Activated CD8-positive, alpha-beta T cell treated with anti-CD3 and anti-CD28 coated beads, Interleukin-2, amount 10 ng/mL, durations not matched to agents 7 days and 5 days (primary cell): Measurements from ENCODE around the gene PAQR6. TPM values are rescaled to one million over a fixed set of nuclear protein-coding genes. Genes with fewer than 3 reads are reported as not detected.
"Not testable (repeated sequence)": the region's sequence is repeated elsewhere in the genome, so short reads cannot be mapped to it uniquely, and the experiment has no call there.

Experiments used
- ATAC-seq: fragments of 150-1000 bp; cut with Tn5 transposase; one replicate; pipeline ENCODE4 v1.10.0; 2021; ENCODE audit warnings: moderate library complexity
- CTCF ChIA-PET: fragments of 350-600 bp; sonication (Branson Sonifier 250); formaldehyde crosslinking; loops from one replicate; lab custom pipeline; 2021; ENCODE audit warnings: antibody characterized with exemption; lab: Charles Lee
- POLR2A ChIA-PET: fragments of 350-600 bp; sonication (Branson Sonifier 250); formaldehyde crosslinking; loops from one replicate; lab custom pipeline; 2021; ENCODE audit warnings: antibody characterized with exemption; lab: Charles Lee
- DNase-seq: peaks from one replicate; pipeline ENCODE4 v3.0.0-alpha.2; 2020
- H3K27ac Mint-ChIP-seq: one replicate; pipeline ENCODE4 v1.8.0; 2021; ENCODE audit warnings: mild to moderate bottlenecking, mixed read lengths
- H3K27me3 Mint-ChIP-seq: one replicate; pipeline ENCODE4 v1.8.0; 2021; ENCODE audit warnings: low read depth, mixed read lengths
- H3K36me3 Mint-ChIP-seq: one replicate; pipeline ENCODE4 v1.8.0; 2021; ENCODE audit warnings: low read depth, mixed read lengths
- H3K4me1 Mint-ChIP-seq: one replicate; pipeline ENCODE4 v1.8.0; 2021; ENCODE audit warnings: low read depth, mixed read lengths
- H3K4me3 Mint-ChIP-seq: one replicate; pipeline ENCODE4 v1.8.0; 2021; ENCODE audit warnings: mild to moderate bottlenecking, mixed read lengths
- H3K9me3 Mint-ChIP-seq: one replicate; pipeline ENCODE4 v1.8.0; 2022; ENCODE audit warnings: mixed read lengths; ENCODE audit not compliant: insufficient read depth
- total RNA-seq, 2 experiments: library from RNA; stranded (reverse); gene quantifications; one replicate each; pipeline ENCODE4 v1.2.3, GENCODE V29; 2021

Gene PAQR6
- total RNA-seq, 2 experiments from 2014 or later, result 8.6 to 9.9 TPM

DNA sequence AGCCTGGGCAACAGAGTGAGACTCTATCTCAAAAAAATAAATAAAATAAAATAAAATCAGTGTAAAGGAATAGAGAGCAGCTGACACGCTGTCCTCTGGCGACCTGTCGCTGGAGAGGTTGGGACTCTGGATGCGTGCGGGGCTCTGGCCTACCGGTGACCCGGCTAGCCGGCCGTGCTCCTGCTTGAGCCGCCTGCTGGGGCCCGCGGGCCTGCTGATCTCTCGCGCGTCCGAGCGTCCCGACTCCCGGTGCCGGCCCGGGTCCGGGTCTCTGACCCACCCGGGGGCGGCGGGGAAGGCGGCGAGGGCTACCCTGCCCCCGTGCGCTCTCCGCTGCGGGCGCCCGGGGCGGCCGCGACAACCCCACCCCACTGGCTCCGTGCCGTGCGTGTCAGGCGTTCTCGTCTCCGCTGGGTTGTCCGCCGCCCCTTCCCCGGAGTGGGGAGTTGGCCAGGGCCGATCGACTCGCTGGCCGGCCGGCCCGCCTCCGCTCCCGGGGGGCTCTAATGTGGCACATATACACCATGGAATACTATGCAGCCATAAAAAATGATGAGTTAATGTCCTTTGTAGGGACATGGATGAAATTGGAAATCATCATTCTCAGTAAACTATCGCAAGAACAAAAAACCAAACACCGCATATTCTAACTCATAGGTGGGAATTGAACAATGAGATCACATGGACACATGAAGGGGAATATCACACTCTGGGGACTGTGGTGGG lies 31.3 kb downstream of the PAQR6 start:
- H3K27me3 Mint-ChIP-seq, POLR2A ChIA-PET, DNase-seq, ATAC-seq, H3K4me3 Mint-ChIP-seq, H3K9me3 Mint-ChIP-seq: not testable (repeated sequence)
- Mint-ChIP-seq H3K36me3 (peaks cover 64% of the 10 kb centered on the region), H3K4me1 (peaks cover 70% of the 10 kb centered on the region), H3K27ac (peak overlapping the region; percentile 93)
- CTCF ChIA-PET, result interaction anchor here (4.9 kb wide), 1 partner anchor 8 kb away, joined by 68 read pairs; no protein-coding TSS in a partner anchor

DNA sequence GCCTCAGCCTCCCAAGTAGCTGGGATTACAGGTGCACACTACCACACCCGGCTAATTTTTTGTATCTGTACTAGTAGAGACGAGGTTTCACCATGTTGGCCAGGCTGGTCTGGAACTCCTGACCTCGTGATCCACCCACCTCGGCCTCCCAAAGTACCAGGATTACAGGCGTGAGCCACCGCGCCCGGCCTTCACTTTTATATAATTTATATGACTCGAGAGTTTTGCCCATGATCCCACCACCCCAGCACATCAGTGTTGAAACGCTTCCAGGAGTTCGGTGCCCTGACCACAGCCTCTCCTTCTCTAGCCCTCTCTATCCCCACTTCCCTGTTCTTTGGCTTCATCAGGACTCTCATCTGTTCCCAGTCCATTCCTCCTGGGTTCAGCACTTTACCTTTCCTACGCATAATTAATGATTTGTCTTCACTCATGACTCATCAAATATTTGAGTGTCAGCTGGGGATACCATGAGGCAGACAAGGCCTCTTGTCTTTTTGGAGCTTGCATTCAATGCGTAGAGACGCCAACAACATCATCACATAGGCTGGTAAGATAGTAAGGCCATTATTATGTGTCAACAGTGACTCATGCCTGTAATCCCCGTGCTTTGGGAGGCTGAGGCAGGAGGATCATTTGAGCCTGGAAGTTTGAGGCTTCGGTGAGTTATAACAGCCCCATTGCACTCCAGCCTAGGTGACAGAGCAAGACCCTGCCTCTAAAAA lies 33.7 kb downstream of the PAQR6 start:
- Mint-ChIP-seq H3K4me1 (peaks cover 51% of the 10 kb centered on the region), H3K4me3 (peak overlapping the region; percentile 73), H3K27me3 (no peaks in the 10 kb centered on the region), H3K36me3 (peaks cover 65% of the 10 kb centered on the region), H3K27ac (peak overlapping the region; percentile 90), H3K9me3 (no peaks in the 10 kb centered on the region)
- no peak for ATAC-seq
- ChIA-PET CTCF (interaction anchor here (0.6 to 4.9 kb wide), 2 partner anchors 11 to 66 kb away, joined by 3 to 68 read pairs; no protein-coding TSS in a partner anchor), POLR2A (interaction anchor here (1.5 to 6.9 kb wide), 6 partner anchors 10 to 65 kb away, joined by 6 to 195 read pairs (median 26); partner anchors contain the start of gene SLC25A44)
- no peak for DNase-seq

DNA sequence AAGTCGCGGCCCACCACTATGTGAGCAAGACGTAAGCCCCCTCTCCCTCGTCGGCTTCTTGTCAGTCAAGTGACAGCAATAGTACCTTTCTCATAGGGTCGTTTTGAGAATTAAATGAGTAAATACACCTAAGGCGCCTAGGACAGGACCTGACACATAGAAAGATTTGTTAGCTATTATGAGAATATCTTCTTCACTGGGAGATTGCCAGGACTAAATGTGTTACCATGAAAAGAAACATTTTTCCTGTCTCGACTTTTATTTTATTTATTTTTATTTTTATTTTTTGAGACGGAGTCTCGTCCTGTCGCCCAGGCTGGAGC lies 34.3 kb downstream of the PAQR6 start:
- Mint-ChIP-seq H3K36me3 (peaks cover 68% of the 10 kb centered on the region), H3K9me3 (no peaks in the 10 kb centered on the region), H3K27me3 (no peaks in the 10 kb centered on the region), H3K4me1 (peaks cover 49% of the 10 kb centered on the region), H3K4me3 (peak overlapping the region; percentile 96), H3K27ac (peak overlapping the region; percentile 99)
- DNase-seq (no peak), ATAC-seq (no peak)
- POLR2A ChIA-PET, result interaction anchor here (0.7 to 6.9 kb wide), 11 partner anchors 10 to 1793 kb away, joined by 3 to 195 read pairs (median 10); partner anchors contain the start of genes SLC25A44, SMG5 and TMEM79
- CTCF ChIA-PET, result interaction anchor here (0.9 to 4.9 kb wide), 8 partner anchors 8 to 86 kb away, joined by 3 to 68 read pairs (median 3); partner anchors contain the start of gene SLC25A44

DNA sequence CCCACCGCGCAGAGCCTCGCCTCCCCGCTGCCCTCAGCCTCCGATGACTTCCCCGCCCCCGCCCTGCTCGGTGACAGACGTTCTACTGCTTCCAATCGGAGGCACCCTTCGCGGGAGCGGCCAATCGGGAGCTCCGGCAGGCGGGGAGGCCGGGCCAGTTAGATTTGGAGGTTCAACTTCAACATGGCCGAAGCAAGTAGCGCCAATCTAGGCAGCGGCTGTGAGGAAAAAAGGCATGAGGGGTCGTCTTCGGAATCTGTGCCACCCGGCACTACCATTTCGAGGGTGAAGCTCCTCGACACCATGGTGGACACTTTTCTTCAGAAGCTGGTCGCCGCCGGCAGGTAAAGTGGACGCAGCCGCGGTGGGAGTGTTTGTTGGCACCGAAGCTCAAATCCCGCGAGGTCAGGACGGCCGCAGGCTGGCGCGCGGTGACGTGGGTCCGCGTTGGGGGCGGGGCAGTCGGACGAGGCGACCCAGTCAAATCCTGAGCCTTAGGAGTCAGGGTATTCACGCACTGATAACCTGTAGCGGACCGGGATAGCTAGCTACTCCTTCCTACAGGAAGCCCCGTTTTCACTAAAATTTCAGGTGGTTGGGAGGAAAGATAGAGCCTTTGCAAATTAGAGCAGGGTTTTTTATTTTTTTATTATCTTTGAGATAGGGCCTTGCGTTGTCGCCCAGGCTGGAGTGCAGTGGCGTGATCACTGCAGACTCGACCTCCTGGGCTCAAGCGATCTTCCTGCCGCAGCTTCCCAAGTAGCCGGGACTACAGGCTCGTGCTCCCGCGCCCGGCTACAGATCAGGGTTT lies 34.8 kb downstream of the PAQR6 start, which contains the start of gene PMF1:
Gene PMF1, plus strand, starts transcription at position 175 of the 811 bp plus-strand sequence. Its CDS starts 9 bp downstream, at position 184.
- ChIA-PET POLR2A (interaction anchor here (0.6 to 6.9 kb wide), 22 partner anchors 9 to 1793 kb away, joined by 3 to 195 read pairs (median 4); partner anchors contain the start of genes PAQR6, SEMA4A, SLC25A44 and SMG5), CTCF (interaction anchor here (0.6 to 4.9 kb wide), 18 partner anchors 9 to 616 kb away, joined by 3 to 68 read pairs (median 3); partner anchors contain the start of genes SLC25A44 and SMG5)
- Mint-ChIP-seq H3K4me1 (peaks cover 45% of the 10 kb centered on the region), H3K36me3 (peaks cover 66% of the 10 kb centered on the region), H3K9me3 (no peaks in the 10 kb centered on the region), H3K27ac (peak within 1 kb of the TSS; percentile 99), H3K4me3 (peak within 1 kb of the TSS; percentile 96), H3K27me3 (no peaks in the 10 kb centered on the region)
- DNase-seq (peak; percentile 98), ATAC-seq (peak; percentile 96)

GRCh38 chr1:156212130-156212529 lies 35.7 kb downstream of the PAQR6 start:
- DNase-seq (no peak), ATAC-seq (no peak)
- H3K9me3 Mint-ChIP-seq, result no peaks in the 10 kb centered on the region
- ChIA-PET CTCF (interaction anchor here (0.6 to 4.9 kb wide), 9 partner anchors 10 to 615 kb away, joined by 3 to 68 read pairs (median 4); partner anchors contain the start of gene SLC25A44), POLR2A (interaction anchor here (0.6 to 6.9 kb wide), 14 partner anchors 8 to 360 kb away, joined by 3 to 195 read pairs (median 8); partner anchors contain the start of genes SEMA4A, SLC25A44, SMG5 and SYT11)
- H3K4me1 Mint-ChIP-seq, result peaks cover 36% of the 10 kb centered on the region
- peaks cover 68% of the 10 kb centered on the region for H3K36me3 Mint-ChIP-seq
- H3K27me3 Mint-ChIP-seq, result no peaks in the 10 kb centered on the region
- H3K27ac Mint-ChIP-seq, result peak overlapping the region; percentile 99
- H3K4me3 Mint-ChIP-seq, result peak overlapping the region; percentile 96

- ChIA-PET CTCF (interaction anchor here (0.9 kb wide), 1 partner anchor 18 kb away, joined by 3 read pairs; the partner anchor contains the start of gene SLC25A44), POLR2A (interaction anchor here (0.6 to 6.9 kb wide), 5 partner anchors 12 to 57 kb away, joined by 3 to 195 read pairs (median 5); partner anchors contain the start of genes SEMA4A and SLC25A44)
- H3K27ac Mint-ChIP-seq, result peak overlapping the region; percentile 60
- H3K36me3 Mint-ChIP-seq, result peaks cover 68% of the 10 kb centered on the region
- H3K9me3 Mint-ChIP-seq, result no peaks in the 10 kb centered on the region
- no peaks in the 10 kb centered on the region for H3K27me3 Mint-ChIP-seq
- no peak overlapping the region for H3K4me3 Mint-ChIP-seq
- H3K4me1 Mint-ChIP-seq, result peaks cover 31% of the 10 kb centered on the region
- DNase-seq (no peak), ATAC-seq (no peak)
These were observed 36.6 kb downstream of the PAQR6 start for GRCh38 chr1:156211243-156211642.

DNA sequence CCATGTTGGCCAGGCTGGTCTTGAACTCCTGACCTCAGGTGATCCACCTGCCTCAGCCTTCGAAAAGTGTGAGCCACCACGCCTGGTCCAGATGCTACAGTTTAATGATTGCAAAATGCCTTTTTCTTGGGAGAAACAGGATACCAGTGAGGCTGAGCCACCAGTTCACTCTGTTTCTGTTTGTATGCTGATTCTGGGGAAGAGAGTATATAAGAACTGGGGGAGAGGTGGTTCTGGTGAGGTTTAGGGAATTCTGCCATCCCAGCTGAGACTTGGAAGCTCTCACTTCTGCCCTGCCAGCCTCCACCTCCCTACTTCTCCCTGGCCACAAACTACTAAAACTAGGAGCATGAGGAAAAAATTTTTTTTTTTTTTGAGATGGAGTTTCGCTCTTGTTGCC lies 43.2 kb downstream of the PAQR6 start:
- POLR2A ChIA-PET, result interaction anchor here (2.7 kb wide), 1 partner anchor 8 kb away, joined by 15 read pairs; the partner anchor contains the start of gene PMF1
- CTCF ChIA-PET, result interaction anchor here (1.2 kb wide), 1 partner anchor 21 kb away, joined by 3 read pairs; no protein-coding TSS in a partner anchor

GRCh38 chr1:156203331-156203730 lies 44.5 kb downstream of the PAQR6 start:
- DNase-seq, result no peak
- no peak overlapping the region for H3K4me3 Mint-ChIP-seq
- ChIA-PET CTCF (interaction anchor here (0.7 to 7.6 kb wide), 3 partner anchors 9 to 22 kb away, joined by 3 to 65 read pairs (median 4); partner anchors contain the start of gene SLC25A44), POLR2A (interaction anchor here (2.7 kb wide), 1 partner anchor 10 kb away, joined by 15 read pairs; the partner anchor contains the start of gene PMF1)
- peaks cover 23% of the 10 kb centered on the region for H3K4me1 Mint-ChIP-seq
- H3K27ac Mint-ChIP-seq, result no peak overlapping the region
- peaks cover 41% of the 10 kb centered on the region for H3K36me3 Mint-ChIP-seq
- no peak for ATAC-seq
- H3K27me3 Mint-ChIP-seq, result no peaks in the 10 kb centered on the region
- H3K9me3 Mint-ChIP-seq, result no peaks in the 10 kb centered on the region

More for the DNA sequence above, 43.2 kb downstream of the PAQR6 start:
- Mint-ChIP-seq H3K4me1 (peaks cover 9% of the 10 kb centered on the region), H3K27ac (no peak overlapping the region), H3K4me3 (no peak overlapping the region), H3K27me3 (no peaks in the 10 kb centered on the region), H3K36me3 (peaks cover 40% of the 10 kb centered on the region), H3K9me3 (no peaks in the 10 kb centered on the region)
- no peak for DNase-seq
- no peak for ATAC-seq

- DNase-seq (no peak), ATAC-seq (no peak)
- Mint-ChIP-seq H3K4me3 (no peak overlapping the region), H3K27me3 (no peaks in the 10 kb centered on the region), H3K9me3 (no peaks in the 10 kb centered on the region), H3K4me1 (peaks cover 55% of the 10 kb centered on the region), H3K27ac (peak overlapping the region; percentile 90), H3K36me3 (peaks cover 43% of the 10 kb centered on the region)
- ChIA-PET CTCF (interaction anchor here (1.1 to 7.6 kb wide), 7 partner anchors 10 to 120 kb away, joined by 3 to 65 read pairs (median 9); partner anchors contain the start of gene PMF1), POLR2A (interaction anchor here (1.7 to 10.4 kb wide), 3 partner anchors 12 to 26 kb away, joined by 4 to 195 read pairs (median 6); partner anchors contain the start of gene PMF1)
These were observed 47.8 kb downstream of the PAQR6 start for GRCh38 chr1:156200044-156200443.

DNA sequence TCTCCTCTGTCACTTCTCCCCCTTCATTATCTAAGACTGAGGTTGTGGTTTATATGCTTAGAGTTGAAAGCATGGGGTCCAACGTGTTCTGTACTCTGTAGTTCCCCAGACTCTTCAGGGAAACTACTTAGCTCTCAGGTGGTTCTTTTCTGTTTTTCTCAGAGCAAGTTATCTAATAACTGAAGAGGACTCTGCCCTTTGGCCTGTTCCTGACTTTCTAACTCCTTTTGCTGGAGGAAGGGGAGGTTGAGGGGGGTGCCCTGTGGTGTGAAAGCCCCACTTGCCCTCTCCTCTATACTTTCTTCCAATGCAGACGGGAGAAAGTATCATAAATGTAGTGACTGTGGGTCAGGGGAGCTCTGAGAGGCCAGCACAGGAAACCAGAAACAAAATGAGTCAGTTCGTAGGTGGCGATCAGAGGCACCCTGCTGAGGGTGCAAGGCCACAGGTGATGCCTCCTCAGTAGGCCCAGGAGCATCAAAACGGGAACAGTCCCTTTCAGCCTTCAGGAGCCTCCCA lies 49.0 kb downstream of the PAQR6 start:
- Mint-ChIP-seq H3K4me1 (peaks cover 64% of the 10 kb centered on the region), H3K4me3 (peak overlapping the region; percentile 62), H3K27ac (peak overlapping the region; percentile 90), H3K27me3 (no peaks in the 10 kb centered on the region), H3K36me3 (peaks cover 43% of the 10 kb centered on the region), H3K9me3 (no peaks in the 10 kb centered on the region)
- peak; percentile 44 for ATAC-seq
- CTCF ChIA-PET, result interaction anchor here (1.1 to 7.6 kb wide), 9 partner anchors 11 to 72 kb away, joined by 3 to 65 read pairs (median 9); partner anchors contain the start of gene PMF1
- no peak for DNase-seq
- POLR2A ChIA-PET, result interaction anchor here (0.7 to 10.4 kb wide), 8 partner anchors 14 to 138 kb away, joined by 3 to 195 read pairs (median 4); partner anchors contain the start of gene PMF1
